ENCODE results near the gene SPDL1.

GRCh38 chr5:169551146-169551545 is 32.4 kb upstream of the SPDL1 start:
- TF ChIP-seq CTCF (IDR thresholded peaks at IDR 0.05), result no peak
- no peak for TF ChIP-seq POLR2A (IDR thresholded peaks at IDR 0.05)
